Neural crest cell (in vitro differentiated cells): ENCODE data around the gene UBE2I. TPM values are rescaled to one million over a fixed set of nuclear protein-coding genes. Genes with fewer than 3 reads are reported as not detected.

Experiments
- DNase-seq: peaks from one replicate; pipeline ENCODE4 v3.0.0; 2021; ENCODE audit warnings: low read depth, mixed read lengths, low spot score
- H3K27ac Mint-ChIP-seq: one replicate; pipeline ENCODE4 v1.8.0; 2021; ENCODE audit warnings: mild to moderate bottlenecking, mixed read lengths; ENCODE audit not compliant: unreplicated experiment
- H3K27me3 Mint-ChIP-seq: 2 replicates; pipeline ENCODE4 v1.8.0; 2021; ENCODE audit warnings: low read depth, mild to moderate bottlenecking, mixed read lengths
- H3K36me3 Mint-ChIP-seq: 2 replicates; pipeline ENCODE4 v1.8.0; 2021; ENCODE audit warnings: low read depth, mild to moderate bottlenecking, mixed read lengths
- H3K4me1 Mint-ChIP-seq: 2 replicates; pipeline ENCODE4 v1.8.0; 2021; ENCODE audit warnings: mixed read lengths
- H3K4me3 Mint-ChIP-seq: one replicate; pipeline ENCODE4 v1.8.0; 2021; ENCODE audit warnings: mild to moderate bottlenecking, mixed read lengths
- H3K9me3 Mint-ChIP-seq: 2 replicates; pipeline ENCODE4 v1.8.0; 2021; ENCODE audit warnings: mixed read lengths
- total RNA-seq: library from RNA; stranded (reverse); gene quantifications from 2 replicates; pipeline ENCODE4 v1.2.1, GENCODE V29; 2021
- TF ChIP-seq, protein P1 (sequence below): fragments of 200-600 bp; sonication (generic); conservative IDR thresholded peaks from 2 replicates; pipeline ENCODE4 v1.5.0; 2021; ENCODE audit warnings: antibody characterized with exemption, mild to moderate bottlenecking

Gene UBE2I
- total RNA-seq, 1 donor from 2014 or later = 301 TPM

GRCh38 chr16:1331712-1332617, 22.5 kb downstream of the UBE2I start:
- TF ChIP-seq, protein P1, sequence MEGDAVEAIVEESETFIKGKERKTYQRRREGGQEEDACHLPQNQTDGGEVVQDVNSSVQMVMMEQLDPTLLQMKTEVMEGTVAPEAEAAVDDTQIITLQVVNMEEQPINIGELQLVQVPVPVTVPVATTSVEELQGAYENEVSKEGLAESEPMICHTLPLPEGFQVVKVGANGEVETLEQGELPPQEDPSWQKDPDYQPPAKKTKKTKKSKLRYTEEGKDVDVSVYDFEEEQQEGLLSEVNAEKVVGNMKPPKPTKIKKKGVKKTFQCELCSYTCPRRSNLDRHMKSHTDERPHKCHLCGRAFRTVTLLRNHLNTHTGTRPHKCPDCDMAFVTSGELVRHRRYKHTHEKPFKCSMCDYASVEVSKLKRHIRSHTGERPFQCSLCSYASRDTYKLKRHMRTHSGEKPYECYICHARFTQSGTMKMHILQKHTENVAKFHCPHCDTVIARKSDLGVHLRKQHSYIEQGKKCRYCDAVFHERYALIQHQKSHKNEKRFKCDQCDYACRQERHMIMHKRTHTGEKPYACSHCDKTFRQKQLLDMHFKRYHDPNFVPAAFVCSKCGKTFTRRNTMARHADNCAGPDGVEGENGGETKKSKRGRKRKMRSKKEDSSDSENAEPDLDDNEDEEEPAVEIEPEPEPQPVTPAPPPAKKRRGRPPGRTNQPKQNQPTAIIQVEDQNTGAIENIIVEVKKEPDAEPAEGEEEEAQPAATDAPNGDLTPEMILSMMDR = no peak
- H3K27ac Mint-ChIP-seq = no peak overlapping the region
- peaks cover 57% of the 10 kb centered on the region for H3K27me3 Mint-ChIP-seq
- no peak for DNase-seq
- H3K4me3 Mint-ChIP-seq = peak overlapping the region; percentile 67
- no peaks in the 10 kb centered on the region for H3K36me3 Mint-ChIP-seq
- H3K9me3 Mint-ChIP-seq = no peaks in the 10 kb centered on the region
- peaks cover 12% of the 10 kb centered on the region for H3K4me1 Mint-ChIP-seq

DNA sequence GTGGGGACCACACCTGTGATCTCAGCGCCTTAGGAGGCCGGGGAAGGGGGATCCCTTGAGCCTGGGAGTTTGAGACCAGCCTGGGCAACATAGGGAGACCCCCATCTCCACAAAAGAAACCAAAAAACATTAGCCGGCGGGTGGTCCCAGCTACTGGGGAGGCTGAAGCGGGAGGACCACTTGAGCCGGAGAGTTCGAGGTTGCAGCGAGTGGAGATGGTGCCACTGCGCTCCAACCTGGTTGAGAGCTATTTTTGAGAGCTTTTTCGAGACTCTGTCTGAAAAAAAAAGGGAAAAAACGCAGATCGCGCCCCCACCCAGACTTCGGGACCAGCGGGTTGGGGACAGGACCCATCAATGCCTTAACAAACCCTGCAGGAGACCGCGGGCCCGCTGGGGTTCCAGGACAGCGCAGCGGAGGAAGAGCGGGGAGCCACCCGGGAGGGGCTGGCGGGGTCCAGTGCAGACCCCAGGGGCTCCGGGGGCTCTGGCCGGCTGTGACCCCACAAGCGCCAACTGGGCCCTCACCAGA, 23.2 kb downstream of the UBE2I start:
- no peak for DNase-seq
- no peaks in the 10 kb centered on the region for H3K9me3 Mint-ChIP-seq
- H3K4me1 Mint-ChIP-seq = peaks cover 12% of the 10 kb centered on the region
- peaks cover 60% of the 10 kb centered on the region for H3K27me3 Mint-ChIP-seq
- H3K27ac Mint-ChIP-seq = no peak overlapping the region
- no peaks in the 10 kb centered on the region for H3K36me3 Mint-ChIP-seq
- H3K4me3 Mint-ChIP-seq = peak overlapping the region; percentile 61
- TF ChIP-seq, protein P1 = no peak

DNA sequence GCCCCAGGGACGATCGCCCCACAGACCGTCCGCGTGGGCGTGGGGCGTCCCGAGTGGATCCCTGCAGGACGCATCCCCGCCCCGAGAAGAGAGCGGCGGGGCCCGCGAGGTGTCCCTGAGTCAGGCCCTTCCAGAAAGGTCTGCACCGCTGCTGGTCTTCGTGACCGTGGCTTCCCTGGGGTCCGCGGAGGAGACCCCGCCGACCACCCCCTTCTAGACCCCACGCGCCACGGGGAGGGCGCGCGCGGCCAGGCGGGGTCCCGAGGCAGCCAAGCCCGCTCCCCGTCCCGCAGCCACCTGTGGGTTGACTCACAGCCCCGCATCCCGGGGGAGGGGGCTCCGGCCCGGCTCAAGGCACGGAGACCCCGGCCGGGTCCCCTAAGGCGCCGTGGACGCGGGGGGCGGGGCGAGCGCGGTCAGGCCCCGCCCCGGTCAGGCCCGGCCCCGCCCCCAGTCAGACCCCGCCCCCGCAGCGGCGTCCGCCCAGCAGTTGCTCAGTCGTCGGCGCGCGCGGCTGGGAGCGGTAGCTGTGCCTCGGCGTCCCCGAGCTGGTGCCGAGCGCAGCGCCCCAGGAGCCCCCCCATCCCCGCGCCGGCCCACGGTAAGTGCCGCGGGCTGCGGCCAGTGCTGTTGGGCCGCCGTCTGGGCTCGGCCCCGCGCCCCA, 23.8 kb downstream of the UBE2I start, which contains the start of gene BAIAP3:
Gene BAIAP3, plus strand, starts transcription at position 497 of the 664 bp plus-strand sequence. CDS start 4,905 bp downstream, outside the sequence.
- Mint-ChIP-seq H3K9me3 (no peaks in the 10 kb centered on the region), H3K4me1 (peaks cover 12% of the 10 kb centered on the region), H3K4me3 (peak within 1 kb of the TSS; percentile 61), H3K27me3 (peaks cover 60% of the 10 kb centered on the region), H3K27ac (no peak within 1 kb of the TSS), H3K36me3 (no peaks in the 10 kb centered on the region)
- TF ChIP-seq, protein P1 = no peak
- DNase-seq = peak; percentile 44

DNA sequence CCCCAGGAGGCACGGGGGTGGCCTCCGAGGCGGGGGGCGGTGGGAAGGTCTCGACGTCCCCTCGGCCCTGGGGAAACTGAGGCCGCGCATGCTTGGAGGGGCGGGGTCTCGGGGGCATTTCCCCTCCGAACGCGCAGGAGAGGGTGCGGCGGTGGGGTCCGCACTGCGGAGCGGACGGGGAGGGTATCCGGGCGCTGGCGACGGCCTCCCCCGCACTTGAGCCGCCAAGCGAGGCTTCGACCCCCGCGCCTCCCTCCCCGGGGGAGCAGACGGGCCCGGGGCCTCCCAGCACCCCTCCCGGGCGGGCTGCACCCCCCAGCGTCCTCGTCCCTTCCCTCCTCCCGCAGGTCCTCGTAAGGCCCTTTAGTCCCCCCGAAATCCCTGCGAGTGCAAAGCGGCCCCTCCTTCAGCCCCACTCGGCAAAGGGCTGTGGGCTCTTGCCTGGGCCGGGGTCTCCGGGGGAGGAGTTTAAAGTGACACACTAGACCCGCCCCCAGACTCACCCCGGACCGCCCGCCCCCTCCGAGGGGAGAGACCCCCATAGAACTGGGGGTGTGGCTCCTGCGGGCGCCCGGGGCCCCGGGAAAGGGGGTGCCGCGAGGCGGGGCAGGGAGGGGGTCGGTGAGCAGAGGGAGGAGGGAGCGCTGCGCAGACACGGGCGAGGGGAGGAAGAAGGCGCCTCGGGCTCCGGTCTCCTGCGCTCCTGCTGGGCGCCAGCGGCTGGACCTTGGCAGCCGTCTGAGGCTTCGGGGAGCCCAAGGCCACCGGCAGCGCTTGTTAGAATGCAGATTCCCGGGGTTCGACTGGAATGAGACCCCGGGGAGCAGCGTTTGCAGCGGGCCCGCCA, 24.6 kb downstream of the UBE2I start:
- H3K27ac Mint-ChIP-seq = no peak overlapping the region
- TF ChIP-seq, protein P1 = no peak
- H3K4me1 Mint-ChIP-seq = peaks cover 12% of the 10 kb centered on the region
- DNase-seq = no peak
- no peak overlapping the region for H3K4me3 Mint-ChIP-seq
- peaks cover 60% of the 10 kb centered on the region for H3K27me3 Mint-ChIP-seq
- no peaks in the 10 kb centered on the region for H3K9me3 Mint-ChIP-seq
- H3K36me3 Mint-ChIP-seq = no peaks in the 10 kb centered on the region

- Mint-ChIP-seq H3K36me3 (no peaks in the 10 kb centered on the region), H3K27ac (no peak overlapping the region), H3K4me1 (peaks cover 12% of the 10 kb centered on the region), H3K27me3 (peaks cover 53% of the 10 kb centered on the region), H3K4me3 (no peak overlapping the region), H3K9me3 (no peaks in the 10 kb centered on the region)
- TF ChIP-seq, protein P1 = no peak
- no peak for DNase-seq
Measured at GRCh38 chr16:1334739-1335138, 25.3 kb downstream of the UBE2I start.
